Measurements from ENCODE around the gene ZNF385B. TPM values are rescaled to one million over a fixed set of nuclear protein-coding genes. Genes with fewer than 3 reads are reported as not detected.

The ZNF385B gene
- total RNA-seq, 1 donor from 2014 or later: not detected

- no peak overlapping the region for H3K4me3 Mint-ChIP-seq (ENCODE audit: unreplicated experiment)
These were observed 1.6 kb upstream of the ZNF385B start for GRCh38 chr2:179862898-179863458.

DNA sequence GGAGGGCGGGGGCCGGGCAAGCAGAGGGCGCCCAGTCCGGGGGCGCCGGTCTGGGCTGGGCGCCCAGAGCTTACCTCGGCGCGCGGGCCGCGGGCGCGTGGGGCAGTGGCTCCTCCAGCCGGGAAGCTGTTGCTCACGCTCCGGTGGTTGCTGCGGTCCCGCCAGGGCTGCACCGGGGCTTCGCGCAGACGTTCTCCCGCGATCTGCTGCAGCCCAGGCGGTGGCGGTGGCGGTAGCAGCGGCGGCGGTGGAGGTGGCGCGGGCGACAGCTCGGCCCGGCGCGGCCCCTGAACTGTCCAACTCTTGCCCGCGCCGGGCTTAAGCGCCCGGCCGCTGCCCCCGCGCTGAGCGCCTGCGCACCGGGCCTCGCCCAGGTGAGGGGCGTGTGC is 391 bp downstream of the ZNF385B start:
- H3K36me3 Mint-ChIP-seq (ENCODE audit: unreplicated experiment): no peaks in the 10 kb centered on the region
- no peak overlapping the region for H3K4me3 Mint-ChIP-seq (ENCODE audit: unreplicated experiment)
- peaks cover 3% of the 10 kb centered on the region for H3K27me3 Mint-ChIP-seq (ENCODE audit: unreplicated experiment)
- TF ChIP-seq, protein P1, sequence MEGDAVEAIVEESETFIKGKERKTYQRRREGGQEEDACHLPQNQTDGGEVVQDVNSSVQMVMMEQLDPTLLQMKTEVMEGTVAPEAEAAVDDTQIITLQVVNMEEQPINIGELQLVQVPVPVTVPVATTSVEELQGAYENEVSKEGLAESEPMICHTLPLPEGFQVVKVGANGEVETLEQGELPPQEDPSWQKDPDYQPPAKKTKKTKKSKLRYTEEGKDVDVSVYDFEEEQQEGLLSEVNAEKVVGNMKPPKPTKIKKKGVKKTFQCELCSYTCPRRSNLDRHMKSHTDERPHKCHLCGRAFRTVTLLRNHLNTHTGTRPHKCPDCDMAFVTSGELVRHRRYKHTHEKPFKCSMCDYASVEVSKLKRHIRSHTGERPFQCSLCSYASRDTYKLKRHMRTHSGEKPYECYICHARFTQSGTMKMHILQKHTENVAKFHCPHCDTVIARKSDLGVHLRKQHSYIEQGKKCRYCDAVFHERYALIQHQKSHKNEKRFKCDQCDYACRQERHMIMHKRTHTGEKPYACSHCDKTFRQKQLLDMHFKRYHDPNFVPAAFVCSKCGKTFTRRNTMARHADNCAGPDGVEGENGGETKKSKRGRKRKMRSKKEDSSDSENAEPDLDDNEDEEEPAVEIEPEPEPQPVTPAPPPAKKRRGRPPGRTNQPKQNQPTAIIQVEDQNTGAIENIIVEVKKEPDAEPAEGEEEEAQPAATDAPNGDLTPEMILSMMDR (IDR thresholded peaks at IDR 0.05; ENCODE audit: partially characterized antibody, unreplicated experiment): no peak
- no peak overlapping the region for H3K27ac Mint-ChIP-seq (ENCODE audit: unreplicated experiment)
- DNase-seq: peak; percentile 59
- H3K4me1 Mint-ChIP-seq (ENCODE audit: low read depth, unreplicated experiment): peaks cover 4% of the 10 kb centered on the region
- H3K9me3 Mint-ChIP-seq (ENCODE audit: unreplicated experiment): no peaks in the 10 kb centered on the region

More at GRCh38 chr2:179862898-179863458, 1.6 kb upstream of the ZNF385B start:
- Mint-ChIP-seq H3K9me3 (ENCODE audit: unreplicated experiment) (no peaks in the 10 kb centered on the region), H3K27me3 (ENCODE audit: unreplicated experiment) (peaks cover 3% of the 10 kb centered on the region), H3K4me1 (ENCODE audit: low read depth, unreplicated experiment) (peaks cover 4% of the 10 kb centered on the region), H3K36me3 (ENCODE audit: unreplicated experiment) (no peaks in the 10 kb centered on the region), H3K27ac (ENCODE audit: unreplicated experiment) (no peak overlapping the region)
- no peak for DNase-seq
- TF ChIP-seq, protein P1 (IDR thresholded peaks at IDR 0.05; ENCODE audit: partially characterized antibody, unreplicated experiment): no peak

GRCh38 chr2:179860255-179861026 is 971 bp downstream of the ZNF385B start:
- H3K27ac Mint-ChIP-seq (ENCODE audit: unreplicated experiment): no peak overlapping the region
- H3K27me3 Mint-ChIP-seq (ENCODE audit: unreplicated experiment): peaks cover 3% of the 10 kb centered on the region
- H3K4me3 Mint-ChIP-seq (ENCODE audit: unreplicated experiment): peak overlapping the region; percentile 74
- no peaks in the 10 kb centered on the region for H3K36me3 Mint-ChIP-seq (ENCODE audit: unreplicated experiment)
- H3K9me3 Mint-ChIP-seq (ENCODE audit: unreplicated experiment): no peaks in the 10 kb centered on the region
- TF ChIP-seq, protein P1 (IDR thresholded peaks at IDR 0.05; ENCODE audit: partially characterized antibody, unreplicated experiment): no peak
- peaks cover 4% of the 10 kb centered on the region for H3K4me1 Mint-ChIP-seq (ENCODE audit: low read depth, unreplicated experiment)
- no peak for DNase-seq

- Mint-ChIP-seq H3K4me1 (ENCODE audit: low read depth, unreplicated experiment) (peaks cover 4% of the 10 kb centered on the region), H3K9me3 (ENCODE audit: unreplicated experiment) (no peaks in the 10 kb centered on the region), H3K27me3 (ENCODE audit: unreplicated experiment) (peaks cover 3% of the 10 kb centered on the region), H3K27ac (ENCODE audit: unreplicated experiment) (no peak overlapping the region), H3K4me3 (ENCODE audit: unreplicated experiment) (no peak overlapping the region), H3K36me3 (ENCODE audit: unreplicated experiment) (no peaks in the 10 kb centered on the region)
- TF ChIP-seq, protein P1 (IDR thresholded peaks at IDR 0.05; ENCODE audit: partially characterized antibody, unreplicated experiment): no peak
- DNase-seq: no peak
These were observed 1.9 kb downstream of the ZNF385B start for GRCh38 chr2:179859523-179859922.

DNA sequence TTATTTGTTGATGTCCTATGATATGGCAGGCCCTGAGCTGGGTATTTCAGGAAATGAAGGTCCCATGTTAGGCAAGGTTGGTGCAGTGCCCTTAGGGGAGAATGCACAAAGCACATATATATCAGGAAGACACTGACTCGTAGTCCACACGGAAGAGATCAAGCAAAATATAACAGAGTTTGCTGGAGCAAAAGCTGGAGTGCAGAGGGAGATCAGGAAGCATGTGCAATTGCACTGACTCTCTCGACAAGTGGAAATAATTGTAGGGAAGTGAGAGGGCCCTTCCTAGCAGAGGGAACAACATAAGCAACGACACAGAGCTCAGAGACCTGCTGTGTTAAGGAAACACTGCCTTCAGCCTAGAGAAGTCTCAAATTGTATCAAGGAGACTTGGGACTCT is 4.2 kb downstream of the ZNF385B start:
- TF ChIP-seq, protein P1 (IDR thresholded peaks at IDR 0.05; ENCODE audit: partially characterized antibody, unreplicated experiment): no peak

More for the DNA sequence above, 4.2 kb downstream of the ZNF385B start:
- no peak overlapping the region for H3K27ac Mint-ChIP-seq (ENCODE audit: unreplicated experiment)
- no peaks in the 10 kb centered on the region for H3K9me3 Mint-ChIP-seq (ENCODE audit: unreplicated experiment)
- H3K36me3 Mint-ChIP-seq (ENCODE audit: unreplicated experiment): no peaks in the 10 kb centered on the region
- peaks cover 4% of the 10 kb centered on the region for H3K4me1 Mint-ChIP-seq (ENCODE audit: low read depth, unreplicated experiment)
- peaks cover 3% of the 10 kb centered on the region for H3K27me3 Mint-ChIP-seq (ENCODE audit: unreplicated experiment)
- H3K4me3 Mint-ChIP-seq (ENCODE audit: unreplicated experiment): no peak overlapping the region
- DNase-seq: no peak
